ENCODE measurements around the gene HDAC4. TPM values are rescaled to one million over a fixed set of nuclear protein-coding genes. Genes with fewer than 3 reads are reported as not detected.

HDAC4 gene
- polyA plus RNA-seq, 2 of the 4 experiments (the other 2 are of a cell fraction): 8.6 to 10.4 TPM

DNA sequence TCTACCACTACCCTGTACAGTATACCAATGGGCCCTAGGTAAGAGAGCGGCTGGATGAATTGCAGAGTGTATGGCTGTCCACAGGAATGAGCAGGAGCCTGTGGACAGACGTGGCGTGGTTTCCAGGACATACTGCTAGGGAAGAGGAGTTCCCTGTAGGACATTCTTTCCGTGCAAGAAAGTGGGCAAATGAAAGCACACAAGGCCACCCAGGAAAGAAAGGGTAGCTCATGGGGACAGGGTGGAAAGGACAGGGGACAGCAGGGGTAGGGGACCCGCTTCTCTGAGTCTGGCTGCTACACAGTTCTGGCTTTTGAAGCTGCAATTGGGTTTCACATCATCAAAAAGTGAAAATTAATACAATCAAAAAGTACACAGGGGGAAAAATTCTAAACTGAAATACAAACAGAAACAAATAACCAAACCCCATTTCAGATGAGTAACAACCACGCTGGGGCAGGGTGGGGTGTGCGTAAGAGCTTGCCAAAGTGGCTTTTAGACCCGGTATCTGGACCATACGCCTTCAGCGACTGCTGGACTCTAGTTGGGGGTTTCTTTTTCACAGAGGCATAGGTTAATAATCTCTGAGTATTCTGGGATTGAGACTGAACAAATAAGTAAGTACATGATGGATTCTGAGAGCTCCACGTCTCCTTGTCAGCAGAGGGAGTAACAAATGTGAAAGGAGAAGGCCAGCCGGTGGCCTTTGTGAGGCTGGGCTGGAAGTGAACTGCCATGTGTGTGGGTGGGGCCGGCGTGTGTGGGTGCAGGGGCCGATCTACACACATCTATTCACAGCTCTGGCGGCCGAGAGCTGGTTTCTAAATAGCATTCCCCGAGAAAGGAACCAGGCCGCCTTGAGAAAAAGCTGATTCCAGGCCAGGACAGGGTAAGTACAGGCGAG lies 84.0 kb downstream of the HDAC4 start:
- Histone ChIP-seq H3K4me1 (peaks cover 4% of the 10 kb centered on the region; the same call in 1 of the 3 replicates), H3K4me2 (no peak overlapping the region), H3K4me3 (no peak overlapping the region), H3K27ac (no peak overlapping the region), H3K9me3 (no peaks in the 10 kb centered on the region)
- DNase-seq (ENCODE audit: low read depth in 1 of 2, low spot score in 1 of 2) (no peak), FAIRE-seq (no peak), ATAC-seq (no peak)
- TF ChIP-seq, protein P1, sequence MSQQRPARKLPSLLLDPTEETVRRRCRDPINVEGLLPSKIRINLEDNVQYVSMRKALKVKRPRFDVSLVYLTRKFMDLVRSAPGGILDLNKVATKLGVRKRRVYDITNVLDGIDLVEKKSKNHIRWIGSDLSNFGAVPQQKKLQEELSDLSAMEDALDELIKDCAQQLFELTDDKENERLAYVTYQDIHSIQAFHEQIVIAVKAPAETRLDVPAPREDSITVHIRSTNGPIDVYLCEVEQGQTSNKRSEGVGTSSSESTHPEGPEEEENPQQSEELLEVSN (IDR thresholded peaks at IDR 0.05; ENCODE audit: borderline replicate concordance, low read depth): no peak
- TF ChIP-seq MAZ (IDR thresholded peaks at IDR 0.05; ENCODE audit: borderline replicate concordance, low read depth, low read length) (no peak), SREBF2 (IDR thresholded peaks at IDR 0.05) (no peak), HOXB13 (CRISPR knock-in tag; IDR thresholded peaks at IDR 0.05; ENCODE audit: low read depth) (no peak)
- TF ChIP-seq, protein P2, sequence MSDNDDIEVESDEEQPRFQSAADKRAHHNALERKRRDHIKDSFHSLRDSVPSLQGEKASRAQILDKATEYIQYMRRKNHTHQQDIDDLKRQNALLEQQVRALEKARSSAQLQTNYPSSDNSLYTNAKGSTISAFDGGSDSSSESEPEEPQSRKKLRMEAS (IDR thresholded peaks at IDR 0.05): no peak
- TF ChIP-seq, protein P3, sequence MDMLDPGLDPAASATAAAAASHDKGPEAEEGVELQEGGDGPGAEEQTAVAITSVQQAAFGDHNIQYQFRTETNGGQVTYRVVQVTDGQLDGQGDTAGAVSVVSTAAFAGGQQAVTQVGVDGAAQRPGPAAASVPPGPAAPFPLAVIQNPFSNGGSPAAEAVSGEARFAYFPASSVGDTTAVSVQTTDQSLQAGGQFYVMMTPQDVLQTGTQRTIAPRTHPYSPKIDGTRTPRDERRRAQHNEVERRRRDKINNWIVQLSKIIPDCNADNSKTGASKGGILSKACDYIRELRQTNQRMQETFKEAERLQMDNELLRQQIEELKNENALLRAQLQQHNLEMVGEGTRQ (IDR thresholded peaks at IDR 0.05): no peak
- WGBS (ENCODE audit: missing lambda C conversion rate): 93% methylated on average over 20 of the region's 20 CpGs
- CTCF ChIA-PET: no interaction called here
- POLR2A ChIA-PET: no interaction called here

DNA sequence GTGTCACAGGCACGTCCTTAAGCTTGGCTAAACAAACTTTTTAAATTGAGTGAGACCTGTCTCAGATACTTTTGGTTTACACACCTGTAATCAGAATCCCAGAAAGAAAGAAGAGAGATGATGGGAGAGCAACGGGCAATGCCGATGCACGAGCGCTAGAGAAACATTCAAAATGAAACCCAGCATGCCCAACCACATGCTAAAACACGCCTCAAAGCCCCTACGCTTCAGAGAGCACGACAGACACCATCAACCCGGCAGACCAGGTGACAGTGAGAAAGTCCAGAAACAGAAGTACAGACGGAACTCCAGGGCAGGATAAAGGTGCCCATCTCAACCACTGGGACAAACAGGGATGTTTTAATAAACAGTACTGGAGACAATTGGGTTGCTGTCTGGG lies 85.5 kb downstream of the HDAC4 start:
- DNase-seq (ENCODE audit: low read depth in 1 of 2, low spot score in 1 of 2) (no peak), ATAC-seq (no peak), FAIRE-seq (no peak)
- POLR2A ChIA-PET: no interaction called here
- H3K27ac ChIP-seq: no peak overlapping the region
- no peak overlapping the region for H3K4me2 ChIP-seq
- H3K4me1 ChIP-seq: 0 out of 3 replicates have a peak, but pooled peaks cover 4% of the 10 kb centered on the region
- no peak overlapping the region for H3K4me3 ChIP-seq
- TF ChIP-seq JUN (IDR thresholded peaks at IDR 0.05): no peak
- TF ChIP-seq EP300 (IDR thresholded peaks at IDR 0.05): no peak
- no peak for TF ChIP-seq RARB (CRISPR knock-in tag; IDR thresholded peaks at IDR 0.05)
- TF ChIP-seq, protein P4, sequence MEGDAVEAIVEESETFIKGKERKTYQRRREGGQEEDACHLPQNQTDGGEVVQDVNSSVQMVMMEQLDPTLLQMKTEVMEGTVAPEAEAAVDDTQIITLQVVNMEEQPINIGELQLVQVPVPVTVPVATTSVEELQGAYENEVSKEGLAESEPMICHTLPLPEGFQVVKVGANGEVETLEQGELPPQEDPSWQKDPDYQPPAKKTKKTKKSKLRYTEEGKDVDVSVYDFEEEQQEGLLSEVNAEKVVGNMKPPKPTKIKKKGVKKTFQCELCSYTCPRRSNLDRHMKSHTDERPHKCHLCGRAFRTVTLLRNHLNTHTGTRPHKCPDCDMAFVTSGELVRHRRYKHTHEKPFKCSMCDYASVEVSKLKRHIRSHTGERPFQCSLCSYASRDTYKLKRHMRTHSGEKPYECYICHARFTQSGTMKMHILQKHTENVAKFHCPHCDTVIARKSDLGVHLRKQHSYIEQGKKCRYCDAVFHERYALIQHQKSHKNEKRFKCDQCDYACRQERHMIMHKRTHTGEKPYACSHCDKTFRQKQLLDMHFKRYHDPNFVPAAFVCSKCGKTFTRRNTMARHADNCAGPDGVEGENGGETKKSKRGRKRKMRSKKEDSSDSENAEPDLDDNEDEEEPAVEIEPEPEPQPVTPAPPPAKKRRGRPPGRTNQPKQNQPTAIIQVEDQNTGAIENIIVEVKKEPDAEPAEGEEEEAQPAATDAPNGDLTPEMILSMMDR (IDR thresholded peaks at IDR 0.05): no peak
- no peak for TF ChIP-seq HDAC2 (IDR thresholded peaks at IDR 0.05)
- no peak for TF ChIP-seq BHLHE40 (IDR thresholded peaks at IDR 0.05; ENCODE audit: low read depth, low read length)
- TF ChIP-seq, protein P5, sequence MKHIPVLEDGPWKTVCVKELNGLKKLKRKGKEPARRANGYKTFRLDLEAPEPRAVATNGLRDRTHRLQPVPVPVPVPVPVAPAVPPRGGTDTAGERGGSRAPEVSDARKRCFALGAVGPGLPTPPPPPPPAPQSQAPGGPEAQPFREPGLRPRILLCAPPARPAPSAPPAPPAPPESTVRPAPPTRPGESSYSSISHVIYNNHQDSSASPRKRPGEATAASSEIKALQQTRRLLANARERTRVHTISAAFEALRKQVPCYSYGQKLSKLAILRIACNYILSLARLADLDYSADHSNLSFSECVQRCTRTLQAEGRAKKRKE (CRISPR knock-in tag; IDR thresholded peaks at IDR 0.05; ENCODE audit: low read depth): no peak
- CTCF ChIA-PET: no interaction called here
- no peaks in the 10 kb centered on the region for H3K9me3 ChIP-seq
- WGBS (ENCODE audit: missing lambda C conversion rate): 92% methylated on average over 10 of the region's 10 CpGs

DNA sequence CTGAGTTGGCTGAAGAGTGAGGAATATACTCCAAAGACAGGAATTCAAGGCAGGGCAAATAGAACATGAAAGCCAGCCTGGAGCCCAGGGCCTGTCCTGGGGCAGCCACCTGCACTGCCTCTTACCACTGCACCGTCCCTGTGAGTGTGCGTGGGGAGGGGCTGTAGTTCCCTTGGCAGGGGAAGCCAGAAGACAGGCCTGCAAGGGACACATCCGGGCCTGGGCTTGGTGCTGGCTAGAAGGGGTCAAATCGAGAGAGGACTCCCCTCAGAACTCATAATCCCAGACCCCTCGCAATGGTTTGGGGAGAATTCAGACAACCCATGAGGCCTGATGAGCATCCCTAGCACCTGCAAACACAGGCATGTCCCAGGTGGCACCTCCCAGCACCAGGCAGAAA lies 87.0 kb downstream of the HDAC4 start:
- no peaks in the 10 kb centered on the region for H3K9me3 ChIP-seq

More for the DNA sequence above, 87.0 kb downstream of the HDAC4 start:
- ATAC-seq (no peak), DNase-seq (ENCODE audit: low read depth in 1 of 2, low spot score in 1 of 2) (no peak), FAIRE-seq (no peak)
- 93% methylated on average over 5 of the region's 5 CpGs for WGBS (ENCODE audit: missing lambda C conversion rate)
- ChIA-PET CTCF (interaction anchor here (0.7 to 1.7 kb wide), 2 partner anchors 9 to 20 kb away, joined by 3 to 5 read pairs; no protein-coding TSS in a partner anchor), POLR2A (no interaction called here)
- Histone ChIP-seq H3K4me3 (no peak overlapping the region), H3K27ac (no peak overlapping the region), H3K4me1 (no peaks in the 10 kb centered on the region), H3K4me2 (no peak overlapping the region)
- TF ChIP-seq BHLHE40 (IDR thresholded peaks at IDR 0.05; ENCODE audit: low read depth, low read length): no peak
- no peak for TF ChIP-seq KDM5A (IDR thresholded peaks at IDR 0.05)
- no peak for TF ChIP-seq RFX5 (IDR thresholded peaks at IDR 0.05)
- no peak for TF ChIP-seq KDM1A (IDR thresholded peaks at IDR 0.05; ENCODE audit: low read depth)
- TF ChIP-seq, protein P3 (IDR thresholded peaks at IDR 0.05): no peak
- no peak for TF ChIP-seq NR3C1 (IDR thresholded peaks at IDR 0.05)
- no peak for TF ChIP-seq MAZ (IDR thresholded peaks at IDR 0.05; ENCODE audit: borderline replicate concordance, low read depth, low read length)
- TF ChIP-seq HDAC2 (IDR thresholded peaks at IDR 0.05): no peak
- TF ChIP-seq SREBF2 (IDR thresholded peaks at IDR 0.05): no peak
- TF ChIP-seq, protein P6, sequence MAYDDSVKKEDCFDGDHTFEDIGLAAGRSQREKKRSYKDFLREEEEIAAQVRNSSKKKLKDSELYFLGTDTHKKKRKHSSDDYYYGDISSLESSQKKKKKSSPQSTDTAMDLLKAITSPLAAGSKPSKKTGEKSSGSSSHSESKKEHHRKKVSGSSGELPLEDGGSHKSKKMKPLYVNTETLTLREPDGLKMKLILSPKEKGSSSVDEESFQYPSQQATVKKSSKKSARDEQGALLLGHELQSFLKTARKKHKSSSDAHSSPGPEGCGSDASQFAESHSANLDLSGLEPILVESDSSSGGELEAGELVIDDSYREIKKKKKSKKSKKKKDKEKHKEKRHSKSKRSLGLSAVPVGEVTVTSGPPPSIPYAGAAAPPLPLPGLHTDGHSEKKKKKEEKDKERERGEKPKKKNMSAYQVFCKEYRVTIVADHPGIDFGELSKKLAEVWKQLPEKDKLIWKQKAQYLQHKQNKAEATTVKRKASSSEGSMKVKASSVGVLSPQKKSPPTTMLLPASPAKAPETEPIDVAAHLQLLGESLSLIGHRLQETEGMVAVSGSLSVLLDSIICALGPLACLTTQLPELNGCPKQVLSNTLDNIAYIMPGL (CRISPR knock-in tag; IDR thresholded peaks at IDR 0.05; ENCODE audit: borderline replicate concordance): no peak
- TF ChIP-seq ZC3H11A (IDR thresholded peaks at IDR 0.05): no peak
- TF ChIP-seq GATA3 (IDR thresholded peaks at IDR 0.05; ENCODE audit: borderline replicate concordance): no peak
- TF ChIP-seq MAFK (IDR thresholded peaks at IDR 0.05; ENCODE audit: partially characterized antibody): no peak
- TF ChIP-seq ZSCAN20 (CRISPR knock-in tag; IDR thresholded peaks at IDR 0.05): no peak

Data from A549 (cell line).